Measurements from ENCODE around the gene ZDHHC11B.
"Not testable (repeated sequence)": the region's sequence is repeated elsewhere in the genome, so short reads cannot be mapped to it uniquely, and the experiment has no call there.

The ZDHHC11B gene

GRCh38 chr5:717143-717542, 67.4 kb downstream of the ZDHHC11B start:
- H3K9me3 ChIP-seq (replicated peaks; ENCODE audit: low read length): no peaks in the 10 kb centered on the region
- H3K4me3 ChIP-seq (ENCODE audit: low read length): no peak overlapping the region
- no peaks in the 10 kb centered on the region for H3K36me3 ChIP-seq (ENCODE audit: insufficient read depth, low read length)
- H3K9ac ChIP-seq (ENCODE audit: low read depth, low read length): no peak overlapping the region
- no peak overlapping the region for H3K4me2 ChIP-seq (ENCODE audit: low read length)
- H3K4me1 ChIP-seq (ENCODE audit: control insufficient read depth, insufficient read depth, low read length): no peaks in the 10 kb centered on the region
- peaks cover 19% of the 10 kb centered on the region for H3K27me3 ChIP-seq (ENCODE audit: control insufficient read depth, insufficient read depth, low read length)

DNA sequence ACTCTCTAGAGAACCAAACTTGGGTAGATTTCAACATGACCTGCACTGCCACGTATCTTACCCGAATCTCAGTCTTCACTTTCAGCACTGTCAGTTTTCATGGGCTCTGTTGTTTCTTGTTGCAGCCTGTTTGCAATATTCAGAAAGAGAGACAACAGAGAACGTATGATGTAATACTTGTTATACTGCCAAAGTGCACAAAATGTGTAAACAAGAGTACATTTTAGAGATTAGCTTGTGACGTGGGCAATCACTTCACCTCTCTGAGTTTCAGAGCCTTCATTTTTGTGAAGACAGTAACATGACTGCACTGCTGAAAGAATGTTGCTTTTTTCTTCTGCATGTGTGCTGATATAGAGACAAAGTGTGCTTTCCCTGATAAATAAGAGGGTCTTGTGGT, 67.8 kb downstream of the ZDHHC11B start:
- not testable (repeated sequence) for H3K4me2 ChIP-seq (ENCODE audit: low read length); H3K9ac ChIP-seq (ENCODE audit: low read depth, low read length); H3K4me1 ChIP-seq (ENCODE audit: control insufficient read depth, insufficient read depth, low read length); H3K36me3 ChIP-seq (ENCODE audit: insufficient read depth, low read length); H3K4me3 ChIP-seq (ENCODE audit: low read length); H3K9me3 ChIP-seq (replicated peaks; ENCODE audit: low read length)
- H3K27me3 ChIP-seq (ENCODE audit: control insufficient read depth, insufficient read depth, low read length): peaks cover 19% of the 10 kb centered on the region

GRCh38 chr5:715636-716035, 68.9 kb downstream of the ZDHHC11B start:
- not testable (repeated sequence) for H3K4me1 ChIP-seq (ENCODE audit: control insufficient read depth, insufficient read depth, low read length); H3K4me3 ChIP-seq (ENCODE audit: low read length); H3K36me3 ChIP-seq (ENCODE audit: insufficient read depth, low read length); H3K9ac ChIP-seq (ENCODE audit: low read depth, low read length); H3K4me2 ChIP-seq (ENCODE audit: low read length); H3K9me3 ChIP-seq (replicated peaks; ENCODE audit: low read length)
- peaks cover 19% of the 10 kb centered on the region for H3K27me3 ChIP-seq (ENCODE audit: control insufficient read depth, insufficient read depth, low read length)

GRCh38 chr5:714215-715118, 70.1 kb downstream of the ZDHHC11B start:
- H3K27me3 ChIP-seq (ENCODE audit: control insufficient read depth, insufficient read depth, low read length): peaks cover 13% of the 10 kb centered on the region
- not testable (repeated sequence) for H3K9me3 ChIP-seq (replicated peaks; ENCODE audit: low read length); H3K4me3 ChIP-seq (ENCODE audit: low read length); H3K9ac ChIP-seq (ENCODE audit: low read depth, low read length); H3K4me1 ChIP-seq (ENCODE audit: control insufficient read depth, insufficient read depth, low read length); H3K36me3 ChIP-seq (ENCODE audit: insufficient read depth, low read length); H3K4me2 ChIP-seq (ENCODE audit: low read length)

DNA sequence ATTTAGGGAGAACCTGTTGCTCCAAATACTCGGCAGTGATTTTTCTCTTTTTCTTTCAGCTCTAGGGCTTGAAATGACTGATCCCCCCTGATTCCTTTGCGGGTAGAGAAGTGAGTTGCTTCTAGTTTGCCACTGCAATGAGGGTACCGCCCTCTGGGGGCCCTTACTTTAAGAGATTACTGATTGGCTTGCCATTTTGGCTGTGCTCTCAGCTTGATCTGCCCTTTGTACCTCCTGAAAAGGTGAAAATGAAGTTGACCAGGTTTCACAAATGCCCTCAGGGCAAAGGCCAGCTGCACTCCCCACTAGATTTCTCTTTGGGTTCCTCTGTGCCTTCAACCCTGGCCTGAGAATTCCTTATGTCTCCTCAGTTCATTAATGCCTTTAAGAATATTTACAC, 70.8 kb downstream of the ZDHHC11B start:
- H3K4me2 ChIP-seq (ENCODE audit: low read length); H3K4me3 ChIP-seq (ENCODE audit: low read length); H3K4me1 ChIP-seq (ENCODE audit: control insufficient read depth, insufficient read depth, low read length); H3K9me3 ChIP-seq (replicated peaks; ENCODE audit: low read length); H3K9ac ChIP-seq (ENCODE audit: low read depth, low read length); H3K36me3 ChIP-seq (ENCODE audit: insufficient read depth, low read length): not testable (repeated sequence)
- peaks cover 12% of the 10 kb centered on the region for H3K27me3 ChIP-seq (ENCODE audit: control insufficient read depth, insufficient read depth, low read length)

- H3K9me3 ChIP-seq (replicated peaks; ENCODE audit: low read length); H3K36me3 ChIP-seq (ENCODE audit: insufficient read depth, low read length); H3K9ac ChIP-seq (ENCODE audit: low read depth, low read length); H3K27me3 ChIP-seq (ENCODE audit: control insufficient read depth, insufficient read depth, low read length); H3K4me1 ChIP-seq (ENCODE audit: control insufficient read depth, insufficient read depth, low read length); H3K4me2 ChIP-seq (ENCODE audit: low read length); H3K4me3 ChIP-seq (ENCODE audit: low read length): not testable (repeated sequence)
Observed at GRCh38 chr5:708848-709517, 75.5 kb downstream of the ZDHHC11B start.

- not testable (repeated sequence) for H3K27me3 ChIP-seq (ENCODE audit: control insufficient read depth, insufficient read depth, low read length); H3K4me1 ChIP-seq (ENCODE audit: control insufficient read depth, insufficient read depth, low read length); H3K4me2 ChIP-seq (ENCODE audit: low read length); H3K9me3 ChIP-seq (replicated peaks; ENCODE audit: low read length); H3K4me3 ChIP-seq (ENCODE audit: low read length); H3K36me3 ChIP-seq (ENCODE audit: insufficient read depth, low read length); H3K9ac ChIP-seq (ENCODE audit: low read depth, low read length)
Observed at GRCh38 chr5:708374-708773, 76.2 kb downstream of the ZDHHC11B start.

DNA sequence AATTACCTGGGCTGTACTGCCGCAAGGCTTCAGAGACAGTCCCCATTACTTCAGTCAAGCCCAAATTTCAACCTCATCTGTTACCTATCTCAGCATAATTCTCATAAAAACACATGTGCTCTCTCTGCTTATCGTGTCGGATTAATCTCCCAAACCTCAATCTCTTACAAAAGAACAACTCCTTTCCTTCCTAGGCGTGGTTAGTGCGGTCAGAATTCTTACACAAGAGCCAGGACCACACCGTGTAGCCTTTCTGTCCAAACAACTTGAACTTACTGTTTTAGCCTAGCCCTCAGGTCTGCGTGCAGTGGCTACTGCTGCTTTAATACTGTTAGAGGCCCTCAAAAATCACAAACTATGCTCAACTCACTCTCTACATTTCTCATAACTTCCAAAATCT, 78.4 kb downstream of the ZDHHC11B start:
- not testable (repeated sequence) for H3K27me3 ChIP-seq (ENCODE audit: control insufficient read depth, insufficient read depth, low read length); H3K4me3 ChIP-seq (ENCODE audit: low read length); H3K9ac ChIP-seq (ENCODE audit: low read depth, low read length); H3K4me2 ChIP-seq (ENCODE audit: low read length); H3K36me3 ChIP-seq (ENCODE audit: insufficient read depth, low read length); H3K4me1 ChIP-seq (ENCODE audit: control insufficient read depth, insufficient read depth, low read length); H3K9me3 ChIP-seq (replicated peaks; ENCODE audit: low read length)

DNA sequence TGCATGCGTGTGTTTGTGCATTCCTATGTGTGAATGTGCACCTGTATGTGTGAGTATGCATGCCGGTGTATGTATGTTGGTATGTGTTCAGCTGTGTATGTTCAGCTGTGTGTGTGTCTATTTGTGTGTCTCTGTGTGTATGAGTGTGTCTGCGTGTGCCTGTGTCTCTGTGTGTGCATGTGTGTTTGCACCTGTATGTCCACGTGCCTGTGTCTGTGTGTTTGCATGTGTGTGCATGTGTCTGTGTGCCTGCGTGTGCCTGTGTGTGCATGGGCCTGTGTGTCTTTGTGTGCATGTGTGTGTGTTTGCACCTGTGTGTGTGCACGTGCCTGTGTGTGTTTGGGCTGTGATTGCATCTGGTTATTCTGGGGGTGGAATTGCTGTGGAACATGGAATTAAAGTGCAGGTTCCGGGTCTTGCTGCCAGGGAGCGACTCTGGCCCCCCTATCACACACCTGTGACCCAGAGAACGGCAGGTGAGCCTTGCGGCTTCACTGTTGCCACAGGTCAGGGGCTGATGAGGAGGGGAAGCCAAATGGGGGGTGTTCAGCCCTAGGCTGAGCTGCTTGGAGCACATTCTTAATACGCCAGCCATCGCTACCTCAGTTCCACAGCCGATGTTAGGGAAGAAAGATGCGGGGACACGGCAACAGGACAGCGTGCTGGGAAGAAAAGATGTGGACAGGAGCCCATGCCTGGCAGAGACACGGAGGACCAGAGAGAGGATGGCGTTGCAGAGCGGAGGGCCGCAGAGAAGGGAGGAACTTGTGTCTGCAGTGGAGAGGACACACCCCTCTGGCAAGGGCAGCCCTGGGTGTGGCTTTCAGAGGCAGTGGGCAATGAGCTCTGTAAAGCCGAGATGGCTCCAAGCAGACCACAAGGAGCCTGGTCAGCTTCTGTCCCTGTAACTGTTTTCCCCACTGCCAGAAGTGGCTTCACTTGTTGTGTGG, 87.5 kb downstream of the ZDHHC11B start:
- not testable (repeated sequence) for H3K4me2 ChIP-seq (ENCODE audit: low read length); H3K9ac ChIP-seq (ENCODE audit: low read depth, low read length); H3K36me3 ChIP-seq (ENCODE audit: insufficient read depth, low read length); H3K9me3 ChIP-seq (replicated peaks; ENCODE audit: low read length); H3K4me3 ChIP-seq (ENCODE audit: low read length); H3K4me1 ChIP-seq (ENCODE audit: control insufficient read depth, insufficient read depth, low read length)
- peaks cover 32% of the 10 kb centered on the region for H3K27me3 ChIP-seq (ENCODE audit: control insufficient read depth, insufficient read depth, low read length)

GRCh38 chr5:696191-696590, 88.3 kb downstream of the ZDHHC11B start:
- H3K36me3 ChIP-seq (ENCODE audit: insufficient read depth, low read length); H3K9me3 ChIP-seq (replicated peaks; ENCODE audit: low read length); H3K9ac ChIP-seq (ENCODE audit: low read depth, low read length): not testable (repeated sequence)

GRCh38 chr5:695475-695874, 89.1 kb downstream of the ZDHHC11B start:
- H3K36me3 ChIP-seq (ENCODE audit: insufficient read depth, low read length); H3K4me3 ChIP-seq (ENCODE audit: low read length); H3K4me1 ChIP-seq (ENCODE audit: control insufficient read depth, insufficient read depth, low read length); H3K4me2 ChIP-seq (ENCODE audit: low read length); H3K9ac ChIP-seq (ENCODE audit: low read depth, low read length); H3K9me3 ChIP-seq (replicated peaks; ENCODE audit: low read length): not testable (repeated sequence)
- H3K27me3 ChIP-seq (ENCODE audit: control insufficient read depth, insufficient read depth, low read length): peaks cover 23% of the 10 kb centered on the region

More at GRCh38 chr5:696191-696590, 88.3 kb downstream of the ZDHHC11B start:
- not testable (repeated sequence) for H3K4me1 ChIP-seq (ENCODE audit: control insufficient read depth, insufficient read depth, low read length); H3K4me2 ChIP-seq (ENCODE audit: low read length); H3K4me3 ChIP-seq (ENCODE audit: low read length)
- H3K27me3 ChIP-seq (ENCODE audit: control insufficient read depth, insufficient read depth, low read length): peaks cover 27% of the 10 kb centered on the region
